HG03558 (cell line): ENCODE data around the gene PI4K2B.
"Not testable (repeated sequence)": the region's sequence is repeated elsewhere in the genome, so short reads cannot be mapped to it uniquely, and the experiment has no call there.

Experiments
- ATAC-seq: cut with Tn5 transposase; IDR thresholded peaks from one replicate; pipeline ENCODE4 v1.9.1; 2021; ENCODE audit warnings: moderate number of reproducible peaks; ENCODE audit not compliant: unreplicated experiment; ENCODE audit errors: extremely low read depth

PI4K2B gene

DNA sequence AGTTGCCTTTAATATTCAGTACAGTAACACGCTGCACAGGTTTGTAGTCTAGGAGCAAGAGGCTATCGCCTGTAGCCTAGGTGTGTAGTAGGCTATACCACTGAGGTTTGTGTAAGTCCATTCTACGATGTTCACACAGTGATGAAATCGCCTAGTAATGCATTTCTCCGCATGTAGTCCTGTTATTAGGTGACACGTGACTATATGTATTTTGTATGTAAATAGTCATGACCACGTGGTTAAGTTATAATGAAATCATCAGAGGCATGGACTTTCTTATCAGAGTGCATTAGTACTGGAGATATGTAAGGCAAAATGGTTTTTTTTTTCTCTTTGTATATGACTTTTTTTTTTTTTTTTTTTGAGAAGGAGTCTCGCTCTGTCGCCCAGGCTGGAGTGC is 68.8 kb downstream of the PI4K2B start:
- no peak for ATAC-seq

GRCh38 chr4:25303578-25303977 is 69.7 kb downstream of the PI4K2B start:
- ATAC-seq: no peak

- no peak for ATAC-seq
Observed at GRCh38 chr4:25306518-25307057, 72.8 kb downstream of the PI4K2B start.

GRCh38 chr4:25307596-25307995 is 73.8 kb downstream of the PI4K2B start:
- ATAC-seq: no peak

DNA sequence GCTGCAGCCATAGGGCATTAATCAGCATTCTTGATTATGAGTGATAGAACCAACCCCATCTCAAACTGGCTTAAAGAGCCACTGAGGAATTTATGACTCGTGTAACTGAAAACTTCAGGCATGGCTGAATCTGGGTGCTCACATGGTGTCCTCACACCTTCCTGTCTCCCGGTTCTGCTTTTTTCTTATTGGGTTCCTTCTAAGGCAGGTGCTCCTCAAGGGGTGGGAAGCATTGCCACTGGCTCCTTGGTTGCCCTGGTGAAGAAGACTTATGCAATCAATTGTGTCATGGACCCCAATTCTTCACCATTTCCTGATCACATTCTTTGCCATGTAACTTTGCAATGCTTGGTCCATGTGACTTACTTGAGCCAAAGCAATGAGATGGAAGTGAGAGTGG is 74.5 kb downstream of the PI4K2B start:
- ATAC-seq: no peak

DNA sequence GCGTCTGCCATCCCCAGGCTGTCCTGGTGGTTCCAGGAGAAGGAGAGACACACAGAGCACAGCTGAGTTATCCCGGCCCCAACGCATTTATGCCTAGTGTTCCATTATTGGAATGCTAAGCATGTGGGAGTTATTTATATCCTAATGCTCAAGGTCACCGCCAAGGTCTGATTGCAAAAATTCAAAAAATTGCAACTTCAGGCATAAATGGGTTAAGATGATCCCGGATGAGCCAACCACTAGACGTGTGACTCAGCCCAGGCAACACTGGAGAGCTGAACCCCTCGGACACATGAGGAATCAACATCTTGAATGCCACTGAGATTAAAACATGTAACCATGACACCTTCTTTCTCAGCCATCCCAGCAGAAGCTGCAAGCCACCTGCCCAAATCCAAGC is 74.9 kb downstream of the PI4K2B start:
- no peak for ATAC-seq

GRCh38 chr4:25310066-25310802 is 76.4 kb downstream of the PI4K2B start:
- ATAC-seq: peak; percentile 44

GRCh38 chr4:25310803-25311166 is 77.0 kb downstream of the PI4K2B start:
- ATAC-seq: no peak

GRCh38 chr4:25312496-25313200 is 78.8 kb downstream of the PI4K2B start, which contains the start of gene ZCCHC4:
TSS of gene ZCCHC4 (plus strand) at chr4:25312774. CDS start at chr4:25312810, 36 bp downstream.
- ATAC-seq: peak; percentile 71

DNA sequence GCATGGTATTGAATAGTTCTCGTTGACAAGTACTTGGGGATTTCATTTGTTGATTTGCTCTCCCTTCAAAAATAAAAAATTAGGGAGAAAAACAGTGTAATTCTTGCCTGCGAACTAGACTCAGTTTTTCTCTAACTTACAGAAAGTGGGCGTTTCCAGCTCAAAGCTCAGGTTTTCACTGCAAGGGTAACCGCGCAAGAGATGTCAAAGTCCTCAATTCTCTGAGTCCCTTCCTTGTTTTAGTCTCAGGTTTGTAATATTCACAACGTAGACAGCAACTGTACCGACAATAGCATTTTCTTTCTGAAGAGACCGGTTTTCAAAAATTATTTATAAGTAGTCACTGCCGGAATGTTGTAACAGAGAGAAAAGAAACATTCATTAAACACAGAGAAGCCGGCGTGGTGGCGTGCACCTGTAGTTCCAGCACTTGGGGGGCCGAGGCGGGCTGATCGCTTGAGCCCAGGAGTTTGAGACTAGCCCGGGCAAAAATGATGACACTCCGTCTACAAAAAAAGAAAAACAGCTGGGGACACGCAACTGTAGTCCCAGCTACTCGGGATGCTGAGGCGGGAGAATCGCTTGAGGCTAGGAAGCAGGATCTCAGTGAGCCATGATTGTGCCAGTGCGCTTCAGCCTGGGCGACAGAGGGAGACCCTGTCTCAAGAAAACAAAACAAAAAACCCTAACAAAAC is 79.5 kb downstream of the PI4K2B start:
- no peak for ATAC-seq

DNA sequence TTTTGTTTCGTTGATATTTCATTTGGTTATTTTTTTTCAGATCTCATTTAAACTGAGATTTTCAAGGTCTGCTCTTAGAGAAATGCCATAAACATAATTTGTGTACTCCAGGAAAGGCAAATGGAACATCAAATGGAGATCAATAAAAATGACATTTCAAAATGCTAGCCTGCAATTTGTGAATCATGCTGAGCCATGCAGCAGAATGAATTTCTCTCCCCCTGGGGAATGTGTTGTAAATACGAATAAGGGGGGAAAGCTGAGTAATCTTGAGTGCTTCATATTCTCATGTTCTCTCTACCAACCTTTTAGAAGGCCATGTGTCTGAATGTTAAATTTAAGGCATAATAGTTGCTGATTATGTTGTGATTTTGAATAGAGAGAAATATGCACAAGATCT is 86.5 kb downstream of the PI4K2B start:
- ATAC-seq: no peak

DNA sequence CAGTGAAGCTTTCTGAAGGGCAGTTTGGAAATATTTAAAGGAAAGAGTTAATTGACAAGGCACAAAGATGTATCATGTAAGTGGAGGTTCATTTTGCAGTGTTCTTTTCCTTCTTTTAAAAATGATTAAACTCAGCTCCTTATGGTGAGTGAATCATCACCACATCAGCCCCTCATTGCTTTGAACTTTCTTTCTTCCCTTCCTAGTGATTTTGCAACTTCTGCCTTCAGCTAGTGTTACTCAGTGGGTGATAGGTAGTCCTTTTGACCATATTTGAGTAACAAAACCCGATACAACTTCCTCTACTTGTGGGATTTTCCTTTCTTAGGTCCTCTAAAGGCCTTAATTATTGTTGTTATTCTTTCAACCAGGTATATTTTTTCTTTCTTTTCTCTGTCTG is 86.9 kb downstream of the PI4K2B start:
- ATAC-seq: no peak

DNA sequence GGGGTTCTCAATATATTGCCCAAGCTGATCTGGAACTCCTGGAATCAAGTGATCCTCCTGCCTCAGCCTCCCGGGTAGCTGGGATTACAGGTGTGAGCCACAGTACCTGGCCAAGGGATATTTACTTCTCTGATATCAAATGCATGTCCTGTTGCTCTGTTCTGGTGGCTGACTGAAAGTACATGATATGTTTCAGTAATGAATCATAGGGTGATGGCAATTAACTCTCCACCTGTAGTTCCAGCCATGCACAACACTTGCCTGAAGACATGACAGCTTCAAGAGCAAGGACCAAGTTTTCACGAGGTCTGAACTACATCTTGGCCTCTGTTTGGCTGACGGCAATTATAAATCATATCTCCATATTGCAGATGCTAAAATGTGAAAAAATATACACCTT is 87.9 kb downstream of the PI4K2B start:
- no peak for ATAC-seq

DNA sequence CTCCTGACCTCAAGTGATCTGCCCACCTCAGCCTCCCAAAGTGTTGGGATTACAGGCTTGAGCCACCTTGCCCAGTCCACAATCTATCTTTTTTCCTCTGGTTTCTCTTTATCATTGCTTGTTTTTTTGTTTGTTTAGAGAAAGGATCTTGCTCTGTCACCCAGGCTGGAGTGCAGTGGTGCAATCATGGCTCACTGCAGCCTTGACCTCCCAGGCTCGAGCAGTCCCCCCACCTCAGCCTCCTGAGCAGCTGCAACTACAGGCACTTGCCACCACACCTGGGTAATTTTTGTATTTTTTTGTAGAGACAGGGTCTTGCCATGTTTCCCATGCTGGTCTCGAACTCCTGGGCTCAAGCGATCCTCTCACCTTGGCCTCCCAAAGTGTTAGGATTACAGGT is 94.6 kb downstream of the PI4K2B start:
- ATAC-seq: not testable (repeated sequence)
